Endodermal cell (in vitro differentiated cells): ENCODE results near the gene FUT1. TPM values are rescaled to one million over a fixed set of nuclear protein-coding genes. Genes with fewer than 3 reads are reported as not detected.
A peak's percentile ranks its signal among the peaks of the same experiment; 100 is the strongest.

Experiments used
- DNase-seq: peaks from one replicate; pipeline ENCODE4 v3.0.0-alpha.2; 2017
- H3K27ac ChIP-seq: 2 replicates; pipeline ENCODE4 v1.5.1; 2013; ENCODE audit warnings: mild to moderate bottlenecking, low read depth, low read length, moderate library complexity
- H3K27me3 ChIP-seq: 2 replicates; pipeline ENCODE4 v1.6.1; 2013; ENCODE audit warnings: mild to moderate bottlenecking, low read length, moderate library complexity; ENCODE audit not compliant: insufficient read depth, control insufficient read depth, poor library complexity, severe bottlenecking
- H3K36me3 ChIP-seq: 2 replicates; pipeline ENCODE4 v1.7.0; 2013; ENCODE audit warnings: mild to moderate bottlenecking, low read length, moderate library complexity; ENCODE audit not compliant: control insufficient read depth, insufficient read depth
- H3K4me1 ChIP-seq: one replicate; pipeline ENCODE4 v1.7.0; 2013; ENCODE audit warnings: low read length; ENCODE audit not compliant: control insufficient read depth, insufficient read depth
- H3K4me3 ChIP-seq: 2 replicates; pipeline ENCODE4 v1.5.1; 2013; ENCODE audit warnings: mild to moderate bottlenecking, low read length, moderate library complexity
- H3K9ac ChIP-seq: 2 replicates; pipeline ENCODE4 v1.6.1; 2013; ENCODE audit warnings: mild to moderate bottlenecking, low read length, moderate library complexity; ENCODE audit not compliant: poor library complexity, severe bottlenecking; ENCODE audit errors: extremely low read depth
- H3K9me3 ChIP-seq: 2 replicates; pipeline ENCODE4 v1.6.1; 2013; ENCODE audit warnings: mild to moderate bottlenecking, low read length, moderate library complexity; ENCODE audit not compliant: control insufficient read depth
- H3K27ac Mint-ChIP-seq: 2 replicates; pipeline ENCODE4 v1.8.0; 2020; ENCODE audit warnings: mixed read lengths
- H3K27me3 Mint-ChIP-seq: 2 replicates; pipeline ENCODE4 v1.8.0; 2021; ENCODE audit warnings: mild to moderate bottlenecking, mixed read lengths; ENCODE audit not compliant: insufficient read depth
- H3K36me3 Mint-ChIP-seq: 2 replicates; pipeline ENCODE4 v1.8.0; 2020; ENCODE audit warnings: low read depth, mixed read lengths
- H3K4me1 Mint-ChIP-seq: 2 replicates; pipeline ENCODE4 v1.8.0; 2020; ENCODE audit warnings: mixed read lengths
- H3K4me3 Mint-ChIP-seq: 2 replicates; pipeline ENCODE4 v1.8.0; 2020; ENCODE audit warnings: mild to moderate bottlenecking, moderate library complexity, mixed read lengths
- H3K9me3 Mint-ChIP-seq: 2 replicates; pipeline ENCODE4 v1.8.0; 2020; ENCODE audit warnings: mild to moderate bottlenecking, mixed read lengths
- CTCF ChIP-seq: fragments of 200-600 bp; sonication (generic); conservative IDR thresholded peaks from 2 replicates; pipeline ENCODE4 v1.5.0; 2021; ENCODE audit warnings: antibody characterized with exemption, mild to moderate bottlenecking
- WGBS, 2 experiments: methylation state at CpG; one replicate each; pipeline versions ENCODE4 v1.1.5 to v1.1.7; 2013; ENCODE audit warnings: missing lambda C conversion rate in 2 of 2, mixed read lengths in 1 of 2; ENCODE audit not compliant: insufficient coverage in 1 of 2, insufficient read length in 1 of 2; 5-methylcytosine and 5-hydroxymethylcytosine counted together
- total RNA-seq, 2 donors: library from RNA; stranded (reverse); fragmentation: NEBNext Ultra II Directional in 1 of 2; extraction: Animal tissue kit (Norgen Biotek cat#: 25700) in 1 of 2; gene quantifications; 2 replicates in 1 of 2; 3 replicates in 1 of 2; pipeline ENCODE4 v1.2.1, GENCODE V29; 2021

Gene FUT1
- total RNA-seq, 2 donors from 2014 or later: 5.4 to 6.3 TPM

DNA sequence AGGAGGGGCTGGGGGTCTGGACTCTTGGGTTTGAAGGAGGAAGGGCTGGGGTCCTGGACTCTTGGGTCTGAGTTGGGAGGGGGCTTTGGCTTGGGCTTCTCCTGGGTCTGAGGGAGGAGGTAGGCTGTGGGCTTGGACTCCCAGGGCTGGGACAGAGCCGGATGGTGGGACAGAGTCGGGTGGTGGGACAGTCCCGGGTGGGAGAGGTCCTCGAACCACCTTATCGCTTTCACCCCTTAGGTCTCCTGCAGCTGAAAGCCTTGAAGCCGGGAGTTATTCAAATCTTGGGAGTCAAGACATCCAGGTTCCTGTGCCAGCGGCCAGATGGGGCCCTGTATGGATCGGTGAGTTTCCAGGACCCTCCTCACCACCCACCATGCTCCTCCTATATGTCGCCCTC lies 4.2 kb upstream of the FUT1 start:
- TF ChIP-seq CTCF: no peak
- no peaks in the 10 kb centered on the region for H3K4me1 ChIP-seq
- no peak overlapping the region for H3K9ac ChIP-seq
- no peak overlapping the region for H3K27ac ChIP-seq
- no peak overlapping the region for H3K4me3 Mint-ChIP-seq
- H3K9me3 ChIP-seq: no peaks in the 10 kb centered on the region
- H3K36me3 ChIP-seq: no peaks in the 10 kb centered on the region
- WGBS, 2 experiments: 89 to 97% methylated on average over 7 to 9 of the region's 9 CpGs
- DNase-seq: peak; percentile 31
- peaks cover 40% of the 10 kb centered on the region for H3K27me3 Mint-ChIP-seq
- peaks cover 7% of the 10 kb centered on the region for H3K4me1 Mint-ChIP-seq
- H3K4me3 ChIP-seq: no peak overlapping the region
- H3K9me3 Mint-ChIP-seq: no peaks in the 10 kb centered on the region
- H3K27ac Mint-ChIP-seq: no peak overlapping the region
- H3K36me3 Mint-ChIP-seq: no peaks in the 10 kb centered on the region
- peaks cover 14% of the 10 kb centered on the region for H3K27me3 ChIP-seq

- H3K27ac Mint-ChIP-seq: no peak overlapping the region
- peaks cover 36% of the 10 kb centered on the region for H3K27me3 Mint-ChIP-seq
- no peaks in the 10 kb centered on the region for H3K4me1 ChIP-seq
- no peak overlapping the region for H3K27ac ChIP-seq
- H3K9me3 Mint-ChIP-seq: no peaks in the 10 kb centered on the region
- no peak overlapping the region for H3K4me3 Mint-ChIP-seq
- H3K9ac ChIP-seq: no peak overlapping the region
- no peaks in the 10 kb centered on the region for H3K36me3 ChIP-seq
- peak; percentile 40 for DNase-seq
- H3K4me1 Mint-ChIP-seq: peaks cover 9% of the 10 kb centered on the region
- no peak for TF ChIP-seq CTCF
- 92 to 96% methylated on average over 7 to 11 of the region's 11 CpGs for WGBS, 2 experiments
- H3K36me3 Mint-ChIP-seq: no peaks in the 10 kb centered on the region
- peaks cover 14% of the 10 kb centered on the region for H3K27me3 ChIP-seq
- no peaks in the 10 kb centered on the region for H3K9me3 ChIP-seq
- no peak overlapping the region for H3K4me3 ChIP-seq
Observed at GRCh38 chr19:48756212-48756611, 3.8 kb upstream of the FUT1 start.

- no peak for TF ChIP-seq CTCF
- no peaks in the 10 kb centered on the region for H3K4me1 ChIP-seq
- H3K4me1 Mint-ChIP-seq: peaks cover 11% of the 10 kb centered on the region
- H3K4me3 ChIP-seq: no peak overlapping the region
- H3K36me3 ChIP-seq: no peaks in the 10 kb centered on the region
- DNase-seq: no peak
- H3K27ac ChIP-seq: no peak overlapping the region
- no peaks in the 10 kb centered on the region for H3K9me3 ChIP-seq
- H3K27me3 Mint-ChIP-seq: peaks cover 32% of the 10 kb centered on the region
- 94 to 95% methylated on average over 4 to 5 of the region's 5 CpGs for WGBS, 2 experiments
- H3K27ac Mint-ChIP-seq: no peak overlapping the region
- H3K9me3 Mint-ChIP-seq: no peaks in the 10 kb centered on the region
- no peak overlapping the region for H3K9ac ChIP-seq
- no peaks in the 10 kb centered on the region for H3K36me3 Mint-ChIP-seq
- peaks cover 14% of the 10 kb centered on the region for H3K27me3 ChIP-seq
- no peak overlapping the region for H3K4me3 Mint-ChIP-seq
Observed at GRCh38 chr19:48755787-48756186, 3.3 kb upstream of the FUT1 start.
